ENCODE measurements around the gene A2M. TPM values are rescaled to one million over a fixed set of nuclear protein-coding genes. Genes with fewer than 3 reads are reported as not detected.
"Not testable (repeated sequence)": the region's sequence is repeated elsewhere in the genome, so short reads cannot be mapped to it uniquely, and the experiment has no call there.

Gene A2M
- total RNA-seq: not detected

DNA sequence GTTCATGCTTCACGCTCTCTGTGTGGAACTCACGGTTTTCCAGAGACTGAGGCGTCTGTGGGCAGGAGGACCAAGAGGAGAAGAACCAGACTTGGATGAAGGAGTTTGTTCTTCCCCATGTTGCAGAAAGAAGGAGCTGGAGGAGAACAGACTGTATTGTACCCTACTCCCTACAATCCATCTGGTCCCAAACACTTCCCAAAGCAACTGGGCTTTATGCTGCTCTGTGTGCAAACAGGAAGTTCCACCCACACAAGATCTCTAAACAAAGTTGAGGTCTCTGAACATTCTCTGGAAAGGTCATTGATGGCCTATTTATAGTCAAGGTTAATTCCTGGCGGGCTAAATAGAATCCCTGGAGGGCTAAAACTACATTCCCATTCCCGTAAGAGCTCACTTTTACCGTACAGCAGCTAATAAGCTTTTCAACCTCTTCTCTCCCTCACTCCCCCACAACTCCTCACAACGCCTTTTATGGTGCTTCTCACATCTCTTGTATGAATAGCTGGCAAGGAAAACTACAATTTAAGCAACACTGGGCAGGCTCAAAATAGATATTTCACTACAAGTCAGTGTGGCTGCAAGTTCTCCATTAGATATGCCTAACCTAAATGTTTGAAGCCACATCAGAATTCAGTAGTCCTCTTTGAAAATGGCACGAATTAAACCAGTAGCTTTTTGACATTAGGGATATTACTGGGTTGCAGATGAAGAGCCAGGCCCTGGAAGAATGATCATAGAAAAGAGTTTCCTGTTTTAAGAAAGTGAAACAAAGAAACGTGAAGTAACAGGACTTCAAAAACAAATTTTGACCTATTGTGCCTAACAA lies at the start of gene A2M:
Gene A2M (minus strand): TSS at position 189 of the 829 bp plus-strand sequence. CDS start 70 bp downstream, at position 119.
- peaks cover 28% of the 10 kb centered on the region for H3K4me1 Mint-ChIP-seq (ENCODE audit: low read depth)
- H3K27me3 Mint-ChIP-seq: no peaks in the 10 kb centered on the region
- intact Hi-C loops (cut with micrococcal nuclease): no loop called here
- POLR2A ChIA-PET: no interaction called here
- H3K27ac Mint-ChIP-seq: no peak within 1 kb of the TSS
- CTCF ChIA-PET: interaction anchor here (1.1 to 2.3 kb wide), 2 partner anchors 13 to 19 kb away, joined by 3 to 6 read pairs; no protein-coding TSS in a partner anchor
- no peak within 1 kb of the TSS for H3K4me3 Mint-ChIP-seq
- DNase-seq: no peak
- H3K9me3 Mint-ChIP-seq: no peaks in the 10 kb centered on the region
- H3K36me3 Mint-ChIP-seq: no peaks in the 10 kb centered on the region

DNA sequence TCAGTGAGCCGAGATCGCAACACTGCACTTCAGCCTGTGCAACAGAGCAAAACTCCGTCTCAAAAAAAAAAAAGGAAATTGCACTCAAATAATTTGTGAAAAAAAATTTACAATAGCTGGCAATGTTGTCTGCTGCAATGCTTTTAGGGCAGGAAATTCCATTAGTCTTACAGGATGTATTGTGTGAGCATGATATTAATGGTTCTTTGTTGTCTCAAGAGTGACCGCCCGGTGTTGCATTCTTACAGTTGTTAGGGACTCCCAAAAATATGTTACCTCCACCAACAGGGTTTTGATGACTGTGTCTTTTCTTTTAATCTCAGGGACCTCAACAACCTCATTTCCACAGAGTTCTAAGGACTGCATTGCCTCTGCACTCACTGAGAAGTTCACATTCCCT lies 47.7 kb upstream of the A2M start:
- DNase-seq: no peak
- H3K9me3 Mint-ChIP-seq: no peaks in the 10 kb centered on the region
- peaks cover 5% of the 10 kb centered on the region for H3K36me3 Mint-ChIP-seq
- intact Hi-C loops (cut with micrococcal nuclease): no loop called here
- no peaks in the 10 kb centered on the region for H3K27me3 Mint-ChIP-seq
- H3K4me1 Mint-ChIP-seq (ENCODE audit: low read depth): no peaks in the 10 kb centered on the region
- no peak overlapping the region for H3K4me3 Mint-ChIP-seq
- ChIA-PET CTCF (interaction anchor here (0.5 kb wide), 1 partner anchor 1085 kb away, joined by 3 read pairs; no protein-coding TSS in a partner anchor), POLR2A (interaction anchor here (0.6 kb wide), 1 partner anchor 66 kb away, joined by 3 read pairs; no protein-coding TSS in a partner anchor)
- no peak overlapping the region for H3K27ac Mint-ChIP-seq

DNA sequence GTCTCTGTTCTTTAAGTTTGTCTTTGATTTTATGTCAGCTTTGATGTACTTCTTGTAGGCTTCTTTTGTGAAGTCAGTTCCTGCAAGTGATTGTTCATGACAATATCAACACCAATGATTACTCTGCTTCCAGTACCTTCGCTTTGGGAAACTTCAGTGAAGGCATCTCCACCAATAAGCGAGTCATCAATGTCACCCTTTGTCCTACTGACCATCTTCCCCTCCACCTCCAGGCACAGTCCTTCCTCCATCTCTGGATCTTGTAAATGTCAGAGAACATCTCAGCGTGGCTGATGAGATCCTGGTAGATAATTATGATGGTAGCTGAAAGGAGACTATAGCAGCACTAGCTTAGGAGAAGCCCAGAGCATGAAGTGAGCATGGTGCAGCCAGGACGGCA lies 40.4 kb upstream of the A2M start:
- Mint-ChIP-seq H3K27me3 (no peaks in the 10 kb centered on the region), H3K9me3 (no peaks in the 10 kb centered on the region), H3K4me3 (no peak overlapping the region), H3K36me3 (peaks cover 8% of the 10 kb centered on the region), H3K27ac (no peak overlapping the region), H3K4me1 (ENCODE audit: low read depth) (no peaks in the 10 kb centered on the region)
- no peak for DNase-seq
- ChIA-PET CTCF (no interaction called here), POLR2A (no interaction called here)
- intact Hi-C loops (cut with micrococcal nuclease): no loop called here

DNA sequence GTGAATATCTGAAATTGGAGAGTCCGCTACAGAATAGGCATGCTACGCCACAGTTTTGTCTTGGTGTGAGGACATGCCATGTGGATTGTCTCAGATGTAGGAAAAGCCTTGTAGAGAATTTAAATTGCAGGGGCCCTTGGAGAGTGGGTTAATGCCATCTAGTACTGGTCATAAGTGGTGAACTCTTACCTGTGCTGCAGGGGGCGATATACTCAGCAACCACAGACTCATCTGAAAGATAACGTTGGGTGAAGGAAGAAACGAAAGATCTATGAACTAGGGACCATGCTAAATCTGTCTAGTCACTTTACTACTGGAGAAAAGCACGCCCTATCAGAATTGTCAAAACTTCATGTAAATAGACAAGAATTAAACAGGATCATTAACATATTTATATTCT lies 33.7 kb upstream of the A2M start:
- H3K27me3 Mint-ChIP-seq: no peaks in the 10 kb centered on the region
- peaks cover 17% of the 10 kb centered on the region for H3K36me3 Mint-ChIP-seq
- DNase-seq: no peak
- H3K27ac Mint-ChIP-seq: no peak overlapping the region
- H3K9me3 Mint-ChIP-seq: peaks cover 19% of the 10 kb centered on the region
- peaks cover 17% of the 10 kb centered on the region for H3K4me1 Mint-ChIP-seq (ENCODE audit: low read depth)
- ChIA-PET POLR2A (no interaction called here), CTCF (no interaction called here)
- H3K4me3 Mint-ChIP-seq: no peak overlapping the region
- intact Hi-C loops (cut with micrococcal nuclease): loop anchor here (5.0 kb wide), 1 partner anchor 98 kb away; no protein-coding TSS in a partner anchor

DNA sequence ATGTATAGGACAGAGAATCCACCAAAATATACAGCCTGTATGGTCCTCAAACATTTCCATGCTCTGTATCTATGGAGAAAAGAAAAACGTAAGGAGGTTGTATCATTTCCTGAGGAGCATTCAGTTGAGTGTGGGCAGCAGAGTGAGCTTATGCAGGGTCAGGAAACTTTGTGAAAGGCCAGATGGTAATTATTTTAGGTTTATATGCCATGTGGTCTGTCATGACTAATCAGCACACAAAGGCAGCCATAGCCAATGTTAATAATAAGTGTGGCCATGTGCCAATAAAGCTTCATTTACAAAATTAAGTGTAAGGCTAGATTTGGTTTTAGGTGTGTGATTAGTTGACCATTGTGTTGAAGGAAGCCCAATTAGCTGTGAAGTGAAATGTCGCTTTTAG lies 33.2 kb upstream of the A2M start:
- H3K27ac Mint-ChIP-seq: no peak overlapping the region
- DNase-seq: no peak
- H3K9me3 Mint-ChIP-seq: peaks cover 24% of the 10 kb centered on the region
- no peaks in the 10 kb centered on the region for H3K27me3 Mint-ChIP-seq
- intact Hi-C loops (cut with micrococcal nuclease): loop anchor here (5.0 kb wide), 1 partner anchor 98 kb away; no protein-coding TSS in a partner anchor
- ChIA-PET CTCF (no interaction called here), POLR2A (no interaction called here)
- H3K36me3 Mint-ChIP-seq: peaks cover 22% of the 10 kb centered on the region
- peaks cover 17% of the 10 kb centered on the region for H3K4me1 Mint-ChIP-seq (ENCODE audit: low read depth)
- no peak overlapping the region for H3K4me3 Mint-ChIP-seq

DNA sequence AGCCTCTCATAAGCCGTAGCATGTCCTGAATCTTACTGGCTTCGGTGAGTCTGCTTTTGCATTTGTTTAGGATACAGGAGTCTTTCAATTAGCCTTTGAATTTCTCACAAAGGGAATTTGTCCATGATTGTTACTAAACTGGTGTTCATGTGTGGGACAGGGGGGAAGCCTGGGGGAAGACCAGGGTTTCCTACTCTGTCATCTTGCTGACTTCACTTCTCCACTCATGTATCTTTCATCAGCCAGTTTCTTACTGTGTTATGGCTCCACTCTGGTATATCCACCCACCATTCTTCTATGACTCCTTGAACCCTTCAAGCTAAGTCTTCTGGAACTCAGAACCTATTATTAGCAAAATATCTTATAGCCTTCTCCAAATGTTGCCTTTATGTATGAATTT lies 31.7 kb upstream of the A2M start:
- no peak overlapping the region for H3K27ac Mint-ChIP-seq
- H3K9me3 Mint-ChIP-seq: peaks cover 29% of the 10 kb centered on the region

DNA sequence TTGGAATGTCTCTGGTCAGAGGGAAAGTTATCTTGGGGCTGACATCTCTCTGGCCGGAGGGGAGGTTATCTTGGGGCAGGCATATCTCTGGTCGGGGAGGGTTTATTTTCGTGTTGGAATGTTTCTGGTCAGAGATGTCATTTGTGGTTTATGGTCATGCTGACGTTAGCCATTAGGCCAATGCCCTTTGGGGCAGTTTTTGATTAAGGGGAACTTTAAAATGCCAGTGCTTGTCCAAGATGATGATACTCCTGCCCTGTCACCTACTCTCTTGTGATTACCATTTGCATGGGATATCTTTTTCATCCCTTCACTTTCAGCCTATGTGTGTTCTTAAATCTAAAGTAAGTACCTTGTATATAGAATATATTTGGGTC lies 29.0 kb upstream of the A2M start:
- H3K9me3 Mint-ChIP-seq: peaks cover 29% of the 10 kb centered on the region
- POLR2A ChIA-PET: no interaction called here
- CTCF ChIA-PET: no interaction called here
- intact Hi-C loops (cut with micrococcal nuclease): loop anchor here (5.0 kb wide), 1 partner anchor 103 kb away; no protein-coding TSS in a partner anchor
- peaks cover 17% of the 10 kb centered on the region for H3K4me1 Mint-ChIP-seq (ENCODE audit: low read depth)
- no peak for DNase-seq
- H3K27me3 Mint-ChIP-seq: no peaks in the 10 kb centered on the region
- H3K4me3 Mint-ChIP-seq: no peak overlapping the region
- H3K36me3 Mint-ChIP-seq: peaks cover 27% of the 10 kb centered on the region
- H3K27ac Mint-ChIP-seq: no peak overlapping the region

More for the DNA sequence above, 31.7 kb upstream of the A2M start:
- intact Hi-C loops (cut with micrococcal nuclease): loop anchor here (5.0 kb wide), 1 partner anchor 100 kb away; no protein-coding TSS in a partner anchor
- DNase-seq: no peak
- Mint-ChIP-seq H3K36me3 (peaks cover 27% of the 10 kb centered on the region), H3K4me1 (ENCODE audit: low read depth) (peaks cover 17% of the 10 kb centered on the region), H3K27me3 (no peaks in the 10 kb centered on the region), H3K4me3 (no peak overlapping the region)
- POLR2A ChIA-PET: no interaction called here
- CTCF ChIA-PET: no interaction called here

DNA sequence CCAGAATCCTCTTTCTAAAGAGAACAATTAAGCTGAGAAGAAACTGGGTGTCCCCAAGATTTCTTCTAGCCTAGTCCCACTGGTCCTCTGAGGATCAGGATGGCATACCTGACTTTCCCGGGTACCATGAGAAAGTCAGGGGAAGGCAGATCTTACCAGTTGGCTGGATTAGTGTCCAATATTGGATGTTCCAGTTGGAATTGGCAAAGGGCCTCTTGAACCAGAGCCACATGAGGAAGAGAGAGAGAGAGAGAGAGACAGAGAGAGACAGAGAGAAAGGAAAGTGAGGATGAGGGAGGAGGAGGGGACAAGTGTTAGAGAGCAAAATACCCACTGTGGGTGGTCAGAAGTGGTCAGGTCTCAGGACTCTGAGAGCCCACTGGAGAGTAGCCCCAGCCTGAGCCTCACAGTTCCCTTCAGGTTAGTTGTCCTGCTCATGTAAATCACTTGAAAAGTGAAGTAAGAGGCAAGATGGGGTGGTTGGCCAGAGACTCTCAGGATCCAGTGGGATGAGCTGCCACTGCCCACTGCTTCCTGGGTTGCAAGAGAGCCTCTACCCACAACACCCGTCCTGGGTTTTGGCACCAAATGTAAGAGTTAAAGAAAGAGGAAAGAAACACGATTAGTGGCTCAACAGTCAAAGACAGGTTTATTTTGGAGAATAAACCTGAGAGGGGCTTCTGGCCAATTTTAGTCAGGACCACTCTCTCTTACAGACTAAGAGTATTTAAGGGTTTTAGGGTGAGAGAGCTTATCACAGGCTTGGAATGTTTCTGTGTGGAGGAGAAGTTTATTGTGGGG lies 28.4 kb upstream of the A2M start:
- Mint-ChIP-seq H3K4me3 (no peak overlapping the region), H3K27me3 (no peaks in the 10 kb centered on the region), H3K4me1 (ENCODE audit: low read depth) (peaks cover 17% of the 10 kb centered on the region), H3K36me3 (peaks cover 27% of the 10 kb centered on the region), H3K9me3 (peaks cover 29% of the 10 kb centered on the region), H3K27ac (no peak overlapping the region)
- CTCF ChIA-PET: no interaction called here
- intact Hi-C loops (cut with micrococcal nuclease): no loop called here
- POLR2A ChIA-PET: no interaction called here
- DNase-seq: no peak

DNA sequence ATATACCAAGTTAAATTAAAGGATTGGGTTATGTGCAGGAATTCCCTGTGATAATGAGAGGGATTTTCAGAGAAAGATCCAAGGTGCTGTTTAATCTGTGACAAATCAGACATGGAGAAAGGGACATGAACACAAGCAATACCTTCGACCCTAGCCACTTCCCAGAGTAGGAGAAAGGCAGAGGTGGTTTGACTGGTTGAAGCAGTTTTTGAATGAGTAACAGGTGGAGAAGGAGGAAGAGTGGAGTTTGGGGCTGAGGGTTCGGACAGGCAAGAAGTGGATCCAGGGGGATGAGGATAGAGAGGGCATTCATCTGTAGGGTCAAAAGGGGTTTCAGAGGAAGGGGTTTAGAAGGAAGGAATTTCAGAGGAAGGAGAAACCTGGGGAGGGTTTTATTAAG lies 27.4 kb upstream of the A2M start:
- intact Hi-C loops (cut with micrococcal nuclease): no loop called here
- no peak for DNase-seq
- H3K27me3 Mint-ChIP-seq: no peaks in the 10 kb centered on the region
- H3K4me1 Mint-ChIP-seq (ENCODE audit: low read depth): peaks cover 19% of the 10 kb centered on the region
- CTCF ChIA-PET: no interaction called here
- no peak overlapping the region for H3K4me3 Mint-ChIP-seq
- POLR2A ChIA-PET: no interaction called here
- H3K36me3 Mint-ChIP-seq: peaks cover 27% of the 10 kb centered on the region
- no peak overlapping the region for H3K27ac Mint-ChIP-seq
- peaks cover 29% of the 10 kb centered on the region for H3K9me3 Mint-ChIP-seq

DNA sequence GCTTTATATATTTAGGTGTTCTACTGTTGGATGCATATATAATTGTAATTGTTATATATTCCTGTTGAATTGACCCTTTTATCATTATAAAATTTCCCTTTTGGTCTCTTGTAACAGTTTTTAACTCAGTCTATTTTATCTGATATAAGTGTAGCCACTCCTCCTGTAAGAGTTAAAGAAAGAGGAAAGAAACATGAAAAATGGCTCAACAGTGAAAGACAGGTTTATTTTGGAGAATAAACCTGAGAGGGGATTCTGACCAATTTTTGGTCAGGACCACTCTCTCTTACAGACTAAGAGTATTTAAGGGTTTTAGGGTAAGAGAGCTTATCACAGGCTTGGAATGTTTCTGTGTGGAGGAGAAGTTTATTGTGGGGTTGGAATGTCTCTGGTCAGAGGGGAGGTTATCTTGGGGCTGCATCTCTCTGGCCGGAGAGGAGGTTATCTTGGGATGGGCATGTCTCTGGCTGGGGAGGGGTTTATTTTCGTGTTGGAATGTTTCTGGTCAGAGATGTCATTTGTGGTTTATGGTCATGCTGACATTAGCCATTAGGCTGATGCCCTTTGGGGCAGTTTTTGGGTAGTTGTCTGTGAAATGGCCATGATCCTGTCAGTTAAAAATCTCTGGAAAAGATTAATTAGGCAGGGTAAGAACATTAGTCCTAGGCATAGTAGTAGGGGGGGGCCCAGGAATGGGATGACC lies 24.0 kb upstream of the A2M start:
- H3K27me3 Mint-ChIP-seq; intact Hi-C loops (cut with micrococcal nuclease); POLR2A ChIA-PET; CTCF ChIA-PET; H3K27ac Mint-ChIP-seq; DNase-seq; H3K4me3 Mint-ChIP-seq; H3K4me1 Mint-ChIP-seq (ENCODE audit: low read depth): not testable (repeated sequence)
- Mint-ChIP-seq H3K36me3 (peaks cover 13% of the 10 kb centered on the region), H3K9me3 (peaks cover 13% of the 10 kb centered on the region)

DNA sequence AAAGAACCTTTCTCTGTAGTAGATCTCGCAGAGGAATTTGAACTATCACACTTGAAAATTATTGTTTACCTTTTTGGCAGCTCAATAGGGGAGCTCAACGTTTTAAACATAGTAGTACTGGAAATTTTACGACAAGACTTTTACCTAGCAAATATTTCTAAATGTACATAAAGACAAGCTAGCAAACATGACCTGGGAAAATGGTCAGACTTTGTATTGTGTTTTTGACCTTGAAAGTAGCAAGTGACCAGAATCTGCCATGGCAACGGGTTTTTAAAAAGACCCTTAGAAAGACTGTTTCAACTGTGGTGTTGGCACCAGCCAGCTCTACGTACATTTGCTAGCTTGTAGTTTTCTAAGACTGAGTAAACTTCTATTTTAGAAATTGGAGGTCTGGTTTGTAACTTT lies 20.2 kb upstream of the A2M start:
- Mint-ChIP-seq H3K27ac (no peak overlapping the region), H3K4me1 (ENCODE audit: low read depth) (peaks cover 12% of the 10 kb centered on the region), H3K4me3 (no peak overlapping the region), H3K9me3 (no peaks in the 10 kb centered on the region), H3K36me3 (no peaks in the 10 kb centered on the region), H3K27me3 (no peaks in the 10 kb centered on the region)
- DNase-seq: no peak
- CTCF ChIA-PET: interaction anchor here (1.3 to 2.3 kb wide), 4 partner anchors 19 to 195 kb away, joined by 3 to 6 read pairs (median 4); partner anchors contain the start of gene A2M
- intact Hi-C loops (cut with micrococcal nuclease): no loop called here
- POLR2A ChIA-PET: no interaction called here
